ENCODE measurements around the gene KRTAP5-11. TPM values are rescaled to one million over a fixed set of nuclear protein-coding genes. Genes with fewer than 3 reads are reported as not detected.
"Not testable (repeated sequence)": the region's sequence is repeated elsewhere in the genome, so short reads cannot be mapped to it uniquely, and the experiment has no call there.

The KRTAP5-11 gene
- total and polyA plus RNA-seq, 2 donors: not detected

- Histone ChIP-seq H3K4me3 (ENCODE audit: low read depth, low read length) (no peak overlapping the region), H3K4me1 (ENCODE audit: insufficient read depth) (no peaks in the 10 kb centered on the region)
These were observed 25.4 kb downstream of the KRTAP5-11 start for GRCh38 chr11:71557257-71557656.

DNA sequence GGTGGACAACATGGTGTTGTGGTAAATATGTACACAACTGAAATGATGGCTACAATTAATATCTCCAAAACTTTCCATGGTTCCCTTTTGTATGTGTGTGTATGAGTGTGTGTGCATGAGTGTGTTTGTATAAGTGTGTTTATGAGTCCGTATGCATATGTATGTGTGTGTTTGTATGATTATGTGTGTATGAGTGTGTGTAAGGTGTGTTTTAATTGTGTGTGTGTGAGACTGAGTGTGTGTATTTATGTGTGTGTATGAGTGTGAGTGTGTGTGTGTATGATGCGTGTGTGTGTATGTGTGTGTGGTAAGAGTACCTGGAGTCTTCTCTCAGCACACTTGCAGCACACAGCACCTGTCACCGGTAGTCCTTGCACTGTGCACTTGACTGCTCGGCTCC is 26.7 kb downstream of the KRTAP5-11 start:
- H3K36me3 ChIP-seq (ENCODE audit: insufficient read depth): no peaks in the 10 kb centered on the region
- no peak for DNase-seq (ENCODE audit: extremely low spot score)
- H3K4me1 ChIP-seq (ENCODE audit: insufficient read depth): no peaks in the 10 kb centered on the region
- 85% methylated on average over 4 of the region's 4 CpGs for WGBS
- no peak overlapping the region for H3K4me3 ChIP-seq (ENCODE audit: low read depth, low read length)
- H3K27ac ChIP-seq (ENCODE audit: low read depth): no peak overlapping the region

More at GRCh38 chr11:71557257-71557656, 25.4 kb downstream of the KRTAP5-11 start:
- no peak for DNase-seq (ENCODE audit: extremely low spot score)
- no peaks in the 10 kb centered on the region for H3K36me3 ChIP-seq (ENCODE audit: insufficient read depth)
- no peak overlapping the region for H3K27ac ChIP-seq (ENCODE audit: low read depth)

- Histone ChIP-seq H3K4me3 (ENCODE audit: low read depth, low read length) (no peak overlapping the region), H3K36me3 (ENCODE audit: insufficient read depth) (no peaks in the 10 kb centered on the region), H3K4me1 (ENCODE audit: insufficient read depth) (no peaks in the 10 kb centered on the region), H3K27ac (ENCODE audit: low read depth) (no peak overlapping the region)
- no peak for DNase-seq (ENCODE audit: extremely low spot score)
- WGBS: 91% methylated on average over 11 of the region's 11 CpGs
These were observed 27.2 kb downstream of the KRTAP5-11 start for GRCh38 chr11:71555508-71555907.

- H3K27ac ChIP-seq (ENCODE audit: low read depth): no peak overlapping the region
- H3K36me3 ChIP-seq (ENCODE audit: insufficient read depth): no peaks in the 10 kb centered on the region
- 88% methylated on average over 6 of the region's 6 CpGs for WGBS
- no peak for DNase-seq (ENCODE audit: extremely low spot score)
- H3K4me3 ChIP-seq (ENCODE audit: low read depth, low read length): no peak overlapping the region
- H3K4me1 ChIP-seq (ENCODE audit: insufficient read depth): no peaks in the 10 kb centered on the region
These were observed 27.7 kb downstream of the KRTAP5-11 start for GRCh38 chr11:71554996-71555395.

GRCh38 chr11:71551711-71552110 is 31.0 kb downstream of the KRTAP5-11 start:
- 95% methylated on average over 1 of the region's 1 CpG for WGBS
- Histone ChIP-seq H3K4me1 (ENCODE audit: insufficient read depth) (no peaks in the 10 kb centered on the region), H3K27ac (ENCODE audit: low read depth) (no peak overlapping the region), H3K36me3 (ENCODE audit: insufficient read depth) (no peaks in the 10 kb centered on the region), H3K4me3 (ENCODE audit: low read depth, low read length) (no peak overlapping the region)
- no peak for DNase-seq (ENCODE audit: extremely low spot score)

DNA sequence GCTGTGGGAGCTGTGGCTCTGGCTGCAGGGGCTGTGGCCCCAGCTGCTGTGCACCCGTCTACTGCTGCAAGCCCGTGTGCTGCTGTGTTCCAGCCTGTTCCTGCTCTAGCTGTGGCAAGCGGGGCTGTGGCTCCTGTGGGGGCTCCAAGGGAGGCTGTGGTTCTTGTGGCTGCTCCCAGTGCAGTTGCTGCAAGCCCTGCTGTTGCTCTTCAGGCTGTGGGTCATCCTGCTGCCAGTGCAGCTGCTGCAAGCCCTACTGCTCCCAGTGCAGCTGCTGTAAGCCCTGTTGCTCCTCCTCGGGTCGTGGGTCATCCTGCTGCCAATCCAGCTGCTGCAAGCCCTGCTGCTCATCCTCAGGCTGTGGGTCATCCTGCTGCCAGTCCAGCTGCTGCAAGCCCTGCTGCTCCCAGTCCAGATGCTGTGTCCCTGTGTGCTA is 33.9 kb downstream of the KRTAP5-11 start:
- Histone ChIP-seq H3K27ac (ENCODE audit: low read depth) (no peak overlapping the region), H3K4me1 (ENCODE audit: insufficient read depth) (no peaks in the 10 kb centered on the region), H3K4me3 (ENCODE audit: low read depth, low read length) (no peak overlapping the region), H3K36me3 (ENCODE audit: insufficient read depth) (no peaks in the 10 kb centered on the region)
- 48% methylated on average over 5 of the region's 5 CpGs for WGBS
- DNase-seq (ENCODE audit: extremely low spot score): no peak

DNA sequence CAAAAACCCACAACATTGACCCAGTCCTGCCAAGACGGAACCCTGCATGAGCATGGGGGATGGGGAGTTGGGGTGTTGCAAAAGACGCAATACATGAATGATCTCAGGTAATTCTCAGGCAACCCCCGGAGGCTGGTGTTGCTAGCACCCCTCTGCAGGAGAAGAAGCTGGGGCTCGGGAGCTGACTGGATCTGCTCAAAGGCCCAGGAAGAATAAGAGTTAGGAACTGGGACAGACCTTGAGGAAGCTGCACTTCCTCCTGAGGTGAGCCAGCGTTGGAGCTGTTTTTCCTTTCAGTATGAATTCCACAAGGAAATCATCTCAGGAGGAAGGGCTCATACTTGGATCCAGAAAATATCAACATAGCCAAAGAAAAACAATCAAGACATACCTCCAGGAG is 34.6 kb downstream of the KRTAP5-11 start, which contains the start of gene KRTAP5-9:
TSS of gene KRTAP5-9 (plus strand) at position 301 of the 400 bp plus-strand sequence. CDS start 238 bp downstream, outside the sequence.
- no peaks in the 10 kb centered on the region for H3K4me1 ChIP-seq (ENCODE audit: insufficient read depth)
- H3K36me3 ChIP-seq (ENCODE audit: insufficient read depth): no peaks in the 10 kb centered on the region
- no peak within 1 kb of the TSS for H3K27ac ChIP-seq (ENCODE audit: low read depth)
- H3K4me3 ChIP-seq (ENCODE audit: low read depth, low read length): no peak within 1 kb of the TSS
- 71% methylated on average over 5 of the region's 5 CpGs for WGBS
- DNase-seq (ENCODE audit: extremely low spot score): no peak

- no peaks in the 10 kb centered on the region for H3K4me1 ChIP-seq (ENCODE audit: insufficient read depth)
- 88% methylated on average over 12 of the region's 12 CpGs for WGBS
- H3K27ac ChIP-seq (ENCODE audit: low read depth): no peak overlapping the region
- DNase-seq (ENCODE audit: extremely low spot score): no peak
- H3K4me3 ChIP-seq (ENCODE audit: low read depth, low read length): no peak overlapping the region
- no peaks in the 10 kb centered on the region for H3K36me3 ChIP-seq (ENCODE audit: insufficient read depth)
These were observed 37.2 kb downstream of the KRTAP5-11 start for GRCh38 chr11:71545405-71545966.

- Histone ChIP-seq H3K4me1 (ENCODE audit: insufficient read depth) (no peaks in the 10 kb centered on the region), H3K4me3 (ENCODE audit: low read depth, low read length) (no peak overlapping the region), H3K27ac (ENCODE audit: low read depth) (no peak overlapping the region), H3K36me3 (ENCODE audit: insufficient read depth) (no peaks in the 10 kb centered on the region)
- 86% methylated on average over 6 of the region's 6 CpGs for WGBS
- no peak for DNase-seq (ENCODE audit: extremely low spot score)
These were observed 38.0 kb downstream of the KRTAP5-11 start for GRCh38 chr11:71544525-71545214.

GRCh38 chr11:71543866-71544265 is 38.8 kb downstream of the KRTAP5-11 start:
- Histone ChIP-seq H3K4me1 (ENCODE audit: insufficient read depth) (no peaks in the 10 kb centered on the region), H3K4me3 (ENCODE audit: low read depth, low read length) (no peak overlapping the region), H3K27ac (ENCODE audit: low read depth) (no peak overlapping the region), H3K36me3 (ENCODE audit: insufficient read depth) (no peaks in the 10 kb centered on the region)
- 62% methylated on average over 8 of the region's 8 CpGs for WGBS
- no peak for DNase-seq (ENCODE audit: extremely low spot score)

- WGBS: 69% methylated on average over 15 of the region's 15 CpGs
- Histone ChIP-seq H3K4me3 (ENCODE audit: low read depth, low read length) (no peak overlapping the region), H3K36me3 (ENCODE audit: insufficient read depth) (no peaks in the 10 kb centered on the region), H3K4me1 (ENCODE audit: insufficient read depth) (no peaks in the 10 kb centered on the region), H3K27ac (ENCODE audit: low read depth) (no peak overlapping the region)
- no peak for DNase-seq (ENCODE audit: extremely low spot score)
These were observed 39.5 kb downstream of the KRTAP5-11 start for GRCh38 chr11:71542879-71543777.

GRCh38 chr11:71542382-71542781 is 40.3 kb downstream of the KRTAP5-11 start:
- H3K4me3 ChIP-seq (ENCODE audit: low read depth, low read length): no peak overlapping the region
- WGBS: 90% methylated on average over 7 of the region's 7 CpGs
- no peak overlapping the region for H3K27ac ChIP-seq (ENCODE audit: low read depth)
- H3K36me3 ChIP-seq (ENCODE audit: insufficient read depth): no peaks in the 10 kb centered on the region
- no peaks in the 10 kb centered on the region for H3K4me1 ChIP-seq (ENCODE audit: insufficient read depth)
- no peak for DNase-seq (ENCODE audit: extremely low spot score)

DNA sequence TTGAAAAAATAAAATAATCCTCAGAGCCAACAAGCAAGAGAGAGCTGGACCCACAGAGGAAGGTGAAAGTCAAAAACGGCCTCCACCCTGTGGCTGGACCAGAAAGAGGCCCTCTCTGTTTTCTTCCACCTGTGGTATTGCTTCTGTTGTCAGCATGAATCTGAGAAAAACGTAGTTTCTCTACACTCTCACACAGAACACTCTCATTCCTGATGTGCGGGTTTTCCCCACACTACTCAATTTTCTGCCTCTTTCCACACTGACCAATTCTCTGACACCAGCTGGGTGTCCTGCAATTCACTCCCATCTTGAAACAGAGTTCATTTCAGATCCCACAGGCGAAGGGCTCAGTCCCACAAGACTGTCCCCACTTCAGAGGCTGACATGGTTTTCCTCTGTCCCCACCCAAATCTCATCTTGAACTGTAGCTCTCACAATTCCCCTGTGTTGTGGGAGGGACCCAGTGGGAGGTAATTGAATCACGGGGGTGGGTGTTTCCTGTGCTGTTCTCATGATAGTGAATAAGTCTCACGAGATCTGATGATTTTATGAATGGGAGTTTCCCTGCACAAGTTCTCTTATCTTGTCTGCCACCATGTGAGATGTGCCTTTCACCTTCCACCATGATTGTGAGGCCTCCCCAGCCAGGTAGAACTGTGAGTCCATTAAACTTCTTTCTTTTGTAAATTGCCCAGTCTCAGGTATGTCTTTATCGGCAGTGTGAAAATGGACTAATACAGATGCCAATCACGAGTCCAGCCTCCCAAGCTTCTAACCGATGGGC is 42.0 kb downstream of the KRTAP5-11 start:
- not testable (repeated sequence) for H3K4me1 ChIP-seq (ENCODE audit: insufficient read depth); H3K27ac ChIP-seq (ENCODE audit: low read depth); DNase-seq (ENCODE audit: extremely low spot score); H3K36me3 ChIP-seq (ENCODE audit: insufficient read depth); H3K4me3 ChIP-seq (ENCODE audit: low read depth, low read length)
- WGBS: 86% methylated on average over 9 of the region's 9 CpGs

Data from urinary bladder (tissue), 4 donors.